Suprapubic skin (tissue), 4 donors: ENCODE measurements around the gene COBLL1. TPM values are rescaled to one million over a fixed set of nuclear protein-coding genes. Genes with fewer than 3 reads are reported as not detected.

Experiments used
- DNase-seq, 2 donors: peaks; one replicate each; pipeline ENCODE4 v3.0.0-alpha.2; 2019; ENCODE audit warnings: low spot score in 2 of 2
- H3K27ac ChIP-seq: fragments of 200-600 bp; sonication (generic); one replicate; pipeline ENCODE4 v1.5.1; 2019
- H3K27me3 ChIP-seq: fragments of 200-600 bp; sonication (generic); one replicate; pipeline ENCODE4 v1.5.1; 2019
- H3K36me3 ChIP-seq: fragments of 200-600 bp; sonication (generic); one replicate; pipeline ENCODE4 v1.5.1; 2019
- H3K4me1 ChIP-seq: fragments of 200-600 bp; sonication (generic); one replicate; pipeline ENCODE4 v1.5.1; 2019
- H3K4me3 ChIP-seq: fragments of 200-600 bp; sonication (generic); one replicate; pipeline ENCODE4 v1.5.1; 2019; ENCODE audit warnings: mild to moderate bottlenecking
- H3K9me3 ChIP-seq: fragments of 200-600 bp; sonication (generic); one replicate; pipeline ENCODE4 v1.5.1; 2019
- EP300 ChIP-seq: sonication (generic); formaldehyde crosslinking; IDR thresholded peaks from one replicate; pipeline ENCODE4 v1.6.1; 2017; ENCODE audit warnings: antibody characterized with exemption
- POLR2A ChIP-seq, 2 donors: fragments of 450-650 bp; IDR thresholded peaks; one replicate each; pipeline ENCODE4 v1.6.1; 2017; ENCODE audit warnings: antibody characterized with exemption in 2 of 2, mild to moderate bottlenecking in 2 of 2, moderate library complexity in 2 of 2
- POLR2AphosphoS5 ChIP-seq, 3 donors: sonication (generic); formaldehyde crosslinking; IDR thresholded peaks; one replicate each; pipeline ENCODE4 v1.6.1; 2017; ENCODE audit warnings: antibody characterized with exemption in 3 of 3
- WGBS: methylation state at CpG from one replicate; pipeline ENCODE4 v1.1.5; 2018; 5-methylcytosine and 5-hydroxymethylcytosine counted together
- total RNA-seq, 4 donors: library from RNA; depleted of rRNA; stranded (reverse); fragments of >200 nt; gene quantifications; one replicate each; pipeline ENCODE4 v1.1.0, GENCODE V29; 2016
- TF ChIP-seq, protein P1 (sequence below), 2 donors: fragments of 200-600 bp in 1 of 2; fragments of 450-650 bp in 1 of 2; sonication (generic) in 1 of 2; IDR thresholded peaks; one replicate each; pipeline ENCODE4 v1.5.1; 2016 to 2019; ENCODE audit warnings: antibody characterized with exemption in 2 of 2, mild to moderate bottlenecking in 1 of 2, moderate library complexity in 1 of 2

COBLL1 gene
- total RNA-seq, 4 donors from 2014 or later = 36.2 to 170 (median 61.0) TPM

DNA sequence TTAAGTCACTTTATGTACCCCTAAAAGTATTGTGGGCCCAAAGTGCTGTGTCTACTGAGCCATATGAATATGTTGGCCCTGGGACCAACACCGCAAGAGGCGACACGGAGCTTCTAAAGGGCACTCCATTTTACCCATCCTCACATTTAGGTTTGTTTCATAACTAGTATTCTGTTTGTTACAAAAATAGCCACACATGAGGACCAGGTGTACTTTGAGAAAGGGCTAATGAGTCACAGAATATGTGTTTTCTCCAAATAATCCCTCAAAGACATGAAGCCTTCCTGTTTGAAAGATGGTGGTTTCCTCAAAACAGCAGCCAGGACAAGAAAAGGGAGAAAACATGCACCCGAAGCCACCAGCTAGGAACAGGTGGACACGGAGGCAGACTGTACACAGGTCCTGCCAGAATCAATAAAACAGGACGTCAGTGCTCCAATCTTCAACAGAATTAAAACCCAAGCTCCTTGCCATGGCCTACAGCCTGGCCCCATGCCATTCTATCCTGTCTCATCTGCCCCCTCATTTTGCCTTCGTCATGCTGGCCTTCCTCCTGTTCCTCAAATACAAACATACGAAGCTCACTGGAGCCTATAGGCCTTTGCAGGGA lies 198.6 kb downstream of the COBLL1 start:
- TF ChIP-seq POLR2AphosphoS5 (IDR thresholded peaks at IDR 0.05) (no peak), EP300 (no peak), POLR2A (IDR thresholded peaks at IDR 0.05) (no peak)
- TF ChIP-seq, protein P1, sequence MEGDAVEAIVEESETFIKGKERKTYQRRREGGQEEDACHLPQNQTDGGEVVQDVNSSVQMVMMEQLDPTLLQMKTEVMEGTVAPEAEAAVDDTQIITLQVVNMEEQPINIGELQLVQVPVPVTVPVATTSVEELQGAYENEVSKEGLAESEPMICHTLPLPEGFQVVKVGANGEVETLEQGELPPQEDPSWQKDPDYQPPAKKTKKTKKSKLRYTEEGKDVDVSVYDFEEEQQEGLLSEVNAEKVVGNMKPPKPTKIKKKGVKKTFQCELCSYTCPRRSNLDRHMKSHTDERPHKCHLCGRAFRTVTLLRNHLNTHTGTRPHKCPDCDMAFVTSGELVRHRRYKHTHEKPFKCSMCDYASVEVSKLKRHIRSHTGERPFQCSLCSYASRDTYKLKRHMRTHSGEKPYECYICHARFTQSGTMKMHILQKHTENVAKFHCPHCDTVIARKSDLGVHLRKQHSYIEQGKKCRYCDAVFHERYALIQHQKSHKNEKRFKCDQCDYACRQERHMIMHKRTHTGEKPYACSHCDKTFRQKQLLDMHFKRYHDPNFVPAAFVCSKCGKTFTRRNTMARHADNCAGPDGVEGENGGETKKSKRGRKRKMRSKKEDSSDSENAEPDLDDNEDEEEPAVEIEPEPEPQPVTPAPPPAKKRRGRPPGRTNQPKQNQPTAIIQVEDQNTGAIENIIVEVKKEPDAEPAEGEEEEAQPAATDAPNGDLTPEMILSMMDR (IDR thresholded peaks at IDR 0.05) = no peak

GRCh38 chr2:164642268-164642667 lies 199.4 kb downstream of the COBLL1 start:
- Histone ChIP-seq H3K27me3 (no peaks in the 10 kb centered on the region), H3K36me3 (no peaks in the 10 kb centered on the region), H3K4me1 (no peaks in the 10 kb centered on the region), H3K4me3 (no peak overlapping the region), H3K27ac (no peak overlapping the region), H3K9me3 (no peaks in the 10 kb centered on the region)
- 78% methylated on average over 2 of the region's 2 CpGs for WGBS
- no peak for DNase-seq
- no peak for TF ChIP-seq EP300
- TF ChIP-seq POLR2AphosphoS5 (IDR thresholded peaks at IDR 0.05) = no peak
- TF ChIP-seq, protein P1 (IDR thresholded peaks at IDR 0.05) = no peak

More for the DNA sequence above, 198.6 kb downstream of the COBLL1 start:
- no peaks in the 10 kb centered on the region for H3K4me1 ChIP-seq
- 85% methylated on average over 8 of the region's 8 CpGs for WGBS
- H3K27me3 ChIP-seq = no peaks in the 10 kb centered on the region
- peaks cover 6% of the 10 kb centered on the region for H3K9me3 ChIP-seq
- no peak for DNase-seq
- no peaks in the 10 kb centered on the region for H3K36me3 ChIP-seq
- no peak overlapping the region for H3K27ac ChIP-seq
- no peak overlapping the region for H3K4me3 ChIP-seq

Other genes with a start within 250 kb of the COBLL1 start
- gene GRB14, start 220.3 kb downstream of the COBLL1 start, total RNA-seq = 1 to 10 TPM; 2.2 to 8.4 (median 5.1) TPM
- 1 to 10 TPM in 1 of 4 donors, under 1 TPM in 2, not detected in 1; 0.42 to 1.1 (median 0.52) TPM for gene SLC38A11, start 113.7 kb upstream of the COBLL1 start, total RNA-seq